Measurements from ENCODE around the gene ADM2. TPM values are rescaled to one million over a fixed set of nuclear protein-coding genes. Genes with fewer than 3 reads are reported as not detected.

ADM2 gene
- total RNA-seq, 1 donor from 2014 or later = 37.6 TPM

- peaks cover 10% of the 10 kb centered on the region for H3K27me3 Mint-ChIP-seq (ENCODE audit: unreplicated experiment)
- no peaks in the 10 kb centered on the region for H3K4me1 Mint-ChIP-seq (ENCODE audit: low read depth, unreplicated experiment)
- no peak for TF ChIP-seq CTCF (IDR thresholded peaks at IDR 0.05; ENCODE audit: partially characterized antibody, unreplicated experiment)
- H3K27ac Mint-ChIP-seq (ENCODE audit: unreplicated experiment) = no peak overlapping the region
- no peak overlapping the region for H3K4me3 Mint-ChIP-seq (ENCODE audit: unreplicated experiment)
- DNase-seq = no peak
- peaks cover 7% of the 10 kb centered on the region for H3K9me3 Mint-ChIP-seq (ENCODE audit: unreplicated experiment)
- no peaks in the 10 kb centered on the region for H3K36me3 Mint-ChIP-seq (ENCODE audit: unreplicated experiment)
Measured at GRCh38 chr22:50459496-50460140, 21.7 kb upstream of the ADM2 start.

- Mint-ChIP-seq H3K27ac (ENCODE audit: unreplicated experiment) (no peak overlapping the region), H3K9me3 (ENCODE audit: unreplicated experiment) (peaks cover 7% of the 10 kb centered on the region), H3K4me1 (ENCODE audit: low read depth, unreplicated experiment) (no peaks in the 10 kb centered on the region), H3K27me3 (ENCODE audit: unreplicated experiment) (peaks cover 8% of the 10 kb centered on the region), H3K4me3 (ENCODE audit: unreplicated experiment) (no peak overlapping the region), H3K36me3 (ENCODE audit: unreplicated experiment) (no peaks in the 10 kb centered on the region)
- no peak for DNase-seq
- no peak for TF ChIP-seq CTCF (IDR thresholded peaks at IDR 0.05; ENCODE audit: partially characterized antibody, unreplicated experiment)
Measured at GRCh38 chr22:50460938-50461337, 20.4 kb upstream of the ADM2 start.

- peaks cover 8% of the 10 kb centered on the region for H3K27me3 Mint-ChIP-seq (ENCODE audit: unreplicated experiment)
- H3K4me3 Mint-ChIP-seq (ENCODE audit: unreplicated experiment) = no peak overlapping the region
- peaks cover 7% of the 10 kb centered on the region for H3K9me3 Mint-ChIP-seq (ENCODE audit: unreplicated experiment)
- no peaks in the 10 kb centered on the region for H3K4me1 Mint-ChIP-seq (ENCODE audit: low read depth, unreplicated experiment)
- no peak overlapping the region for H3K27ac Mint-ChIP-seq (ENCODE audit: unreplicated experiment)
- no peaks in the 10 kb centered on the region for H3K36me3 Mint-ChIP-seq (ENCODE audit: unreplicated experiment)
- DNase-seq = no peak
- no peak for TF ChIP-seq CTCF (IDR thresholded peaks at IDR 0.05; ENCODE audit: partially characterized antibody, unreplicated experiment)
Measured at GRCh38 chr22:50461536-50461935, 19.8 kb upstream of the ADM2 start.

GRCh38 chr22:50461979-50462540 lies 19.3 kb upstream of the ADM2 start:
- Mint-ChIP-seq H3K27me3 (ENCODE audit: unreplicated experiment) (peaks cover 11% of the 10 kb centered on the region), H3K4me3 (ENCODE audit: unreplicated experiment) (no peak overlapping the region), H3K4me1 (ENCODE audit: low read depth, unreplicated experiment) (no peaks in the 10 kb centered on the region), H3K36me3 (ENCODE audit: unreplicated experiment) (no peaks in the 10 kb centered on the region), H3K27ac (ENCODE audit: unreplicated experiment) (no peak overlapping the region), H3K9me3 (ENCODE audit: unreplicated experiment) (peaks cover 6% of the 10 kb centered on the region)
- TF ChIP-seq CTCF (IDR thresholded peaks at IDR 0.05; ENCODE audit: partially characterized antibody, unreplicated experiment) = no peak
- DNase-seq = no peak

GRCh38 chr22:50463188-50463900 lies 18.0 kb upstream of the ADM2 start:
- H3K36me3 Mint-ChIP-seq (ENCODE audit: unreplicated experiment) = no peaks in the 10 kb centered on the region
- H3K27ac Mint-ChIP-seq (ENCODE audit: unreplicated experiment) = peak overlapping the region; percentile 55
- DNase-seq = no peak
- no peak for TF ChIP-seq CTCF (IDR thresholded peaks at IDR 0.05; ENCODE audit: partially characterized antibody, unreplicated experiment)
- peaks cover 11% of the 10 kb centered on the region for H3K27me3 Mint-ChIP-seq (ENCODE audit: unreplicated experiment)
- H3K9me3 Mint-ChIP-seq (ENCODE audit: unreplicated experiment) = peaks cover 5% of the 10 kb centered on the region
- peaks cover under 1% of the 10 kb centered on the region for H3K4me1 Mint-ChIP-seq (ENCODE audit: low read depth, unreplicated experiment)
- no peak overlapping the region for H3K4me3 Mint-ChIP-seq (ENCODE audit: unreplicated experiment)

All from glutamatergic neuron (in vitro differentiated cells).